Smooth muscle cell (in vitro differentiated cells): ENCODE measurements around the gene KIF26B. TPM values are rescaled to one million over a fixed set of nuclear protein-coding genes. Genes with fewer than 3 reads are reported as not detected.

Experiments
- DNase-seq: peaks from one replicate; lab custom pipeline; 2025; ENCODE audit not compliant: unreplicated experiment; lab: John Stamatoyannopoulos, UW
- H2AFZ ChIP-seq: fragments of 200-600 bp; sonication (generic); 2 replicates; pipeline ENCODE4 v1.6.0; 2016; ENCODE audit warnings: antibody characterized with exemption, low read depth, mild to moderate bottlenecking
- H3F3A ChIP-seq: fragments of 200-600 bp; sonication (generic); 2 replicates; pipeline ENCODE4 v1.6.0; 2017; ENCODE audit warnings: antibody characterized with exemption, low read depth
- H3K27ac ChIP-seq: fragments of 200-600 bp; sonication (generic); 2 replicates; pipeline ENCODE4 v1.5.1; 2016; ENCODE audit warnings: low read depth, mild to moderate bottlenecking
- H3K27me3 ChIP-seq: fragments of 200-600 bp; sonication (generic); 2 replicates; pipeline ENCODE4 v1.6.1; 2016; ENCODE audit warnings: low read depth, mild to moderate bottlenecking
- H3K36me3 ChIP-seq: fragments of 200-600 bp; sonication (generic); 2 replicates; pipeline ENCODE4 v1.5.1; 2016; ENCODE audit warnings: low read depth
- H3K4me1 ChIP-seq: fragments of 200-600 bp; sonication (generic); 2 replicates; pipeline ENCODE4 v1.5.1; 2016; ENCODE audit warnings: low read depth
- H3K4me2 ChIP-seq: fragments of 200-600 bp; sonication (generic); 2 replicates; pipeline ENCODE4 v1.6.0; 2016; ENCODE audit warnings: mild to moderate bottlenecking
- H3K4me3 ChIP-seq: fragments of 200-600 bp; sonication (generic); 2 replicates; pipeline ENCODE4 v1.5.1; 2016; ENCODE audit warnings: mild to moderate bottlenecking
- H3K79me2 ChIP-seq: fragments of 200-600 bp; sonication (generic); 2 replicates; pipeline ENCODE4 v1.6.0; 2016; ENCODE audit warnings: low read depth, mild to moderate bottlenecking
- H3K9ac ChIP-seq: fragments of 200-600 bp; sonication (generic); 2 replicates; pipeline ENCODE4 v1.6.0; 2016; ENCODE audit warnings: low read depth
- H3K9me3 ChIP-seq: fragments of 200-600 bp; sonication (generic); replicated peaks from 2 replicates; pipeline ENCODE4 v1.5.1; 2016; ENCODE audit warnings: low read depth
- H4K20me1 ChIP-seq: fragments of 200-600 bp; sonication (generic); 2 replicates; pipeline ENCODE4 v1.6.0; 2016; ENCODE audit warnings: low read depth
- CTCF ChIP-seq: fragments of 200-600 bp; sonication (generic); IDR thresholded peaks from 2 replicates; pipeline ENCODE4 v1.5.1; 2017; ENCODE audit warnings: borderline replicate concordance, mild to moderate bottlenecking, antibody characterized with exemption; ENCODE audit not compliant: insufficient read depth, poor library complexity, severe bottlenecking
- WGBS: methylation state at CpG from one replicate; pipeline ENCODE4 v1.1.7; 2016; ENCODE audit warnings: low lambda C conversion rate; 5-methylcytosine and 5-hydroxymethylcytosine counted together
- polyA plus RNA-seq: library from polyadenylated mRNA; unstranded; fragments of >200 nt; fragmentation: Nextera tagmentation; extraction: Ambion mirVana; gene quantifications from 2 replicates; pipeline ENCODE4 v1.2.1, GENCODE V29; 2016
- total RNA-seq: library from RNA; depleted of rRNA; stranded (reverse); fragments of >200 nt; gene quantifications from 2 replicates; pipeline ENCODE4 v1.2.3, GENCODE V29; 2014

The KIF26B gene
- total and polyA plus RNA-seq, 2 experiments from 2014 or later: 24.9 to 43.3 TPM

DNA sequence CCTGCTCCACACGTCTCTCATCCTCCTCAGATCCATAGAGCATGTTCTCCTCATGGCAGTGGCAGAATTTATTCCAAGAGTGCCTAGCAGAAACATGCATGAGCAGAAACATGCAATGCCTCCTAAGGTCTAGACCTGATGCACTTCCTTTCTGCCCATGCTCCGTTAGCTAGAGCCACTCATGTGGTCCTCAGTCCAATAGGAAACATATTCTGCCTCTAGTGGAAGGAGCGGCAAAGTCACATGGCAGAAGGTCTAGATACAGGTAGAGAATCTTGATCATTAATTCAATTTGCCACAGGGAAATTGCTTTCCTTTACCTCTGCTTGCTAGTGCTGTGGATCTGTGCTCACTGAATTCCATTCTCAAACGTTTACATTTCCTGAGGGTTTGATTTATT lies 130.4 kb downstream of the KIF26B start:
- Histone ChIP-seq H3K79me2 (peaks cover 67% of the 10 kb centered on the region), H3K27me3 (no peaks in the 10 kb centered on the region), H3K9ac (no peak overlapping the region), H2AFZ (no peak overlapping the region), H3K36me3 (no peaks in the 10 kb centered on the region), H3K9me3 (no peaks in the 10 kb centered on the region), H3K4me2 (no peak overlapping the region), H3K4me1 (no peaks in the 10 kb centered on the region), H3F3A (peaks cover 12% of the 10 kb centered on the region), H4K20me1 (peaks cover 82% of the 10 kb centered on the region), H3K4me3 (no peak overlapping the region), H3K27ac (no peak overlapping the region)
- WGBS: 92% methylated on average over 4 of the region's 4 CpGs
- no peak for DNase-seq
- no peak for TF ChIP-seq CTCF

- Histone ChIP-seq H3K4me2 (no peak overlapping the region), H3K79me2 (peaks cover 82% of the 10 kb centered on the region), H3F3A (peaks cover 12% of the 10 kb centered on the region), H3K36me3 (no peaks in the 10 kb centered on the region), H3K4me1 (no peaks in the 10 kb centered on the region), H3K9ac (no peak overlapping the region), H3K27me3 (no peaks in the 10 kb centered on the region), H3K9me3 (no peaks in the 10 kb centered on the region), H2AFZ (no peak overlapping the region), H3K4me3 (no peak overlapping the region), H3K27ac (peak overlapping the region; percentile 27), H4K20me1 (peaks cover 100% of the 10 kb centered on the region)
- TF ChIP-seq CTCF: no peak
- WGBS: 77% methylated on average over 1 of the region's 1 CpG
- no peak for DNase-seq
Measured at GRCh38 chr1:245288796-245289195, 134.0 kb downstream of the KIF26B start.

DNA sequence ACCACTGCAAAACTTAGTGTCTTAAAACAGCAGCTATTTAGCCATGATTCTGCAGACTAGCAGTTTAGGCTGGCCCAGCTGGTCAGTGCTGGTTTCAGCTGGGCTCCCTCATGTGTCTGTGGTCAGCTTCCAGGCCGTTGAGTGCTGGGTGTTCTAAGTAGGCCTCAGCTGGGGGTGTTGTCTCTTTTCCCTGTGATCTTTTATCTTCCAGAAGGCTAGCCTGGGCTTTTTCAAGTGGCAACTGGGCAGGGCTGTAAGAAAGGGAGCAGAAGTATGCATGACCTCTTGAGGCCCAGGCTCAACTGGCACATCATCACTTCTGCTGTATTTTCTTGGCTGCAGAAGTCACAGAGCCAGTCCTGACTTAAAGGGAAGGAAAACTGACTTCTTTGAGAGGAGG lies 136.1 kb downstream of the KIF26B start:
- Histone ChIP-seq H3K9ac (no peak overlapping the region), H3F3A (peaks cover 12% of the 10 kb centered on the region), H4K20me1 (peaks cover 100% of the 10 kb centered on the region), H3K79me2 (peaks cover 69% of the 10 kb centered on the region), H3K27me3 (no peaks in the 10 kb centered on the region), H3K36me3 (no peaks in the 10 kb centered on the region), H3K4me3 (no peak overlapping the region), H2AFZ (no peak overlapping the region), H3K4me1 (no peaks in the 10 kb centered on the region), H3K4me2 (peak overlapping the region; percentile 4), H3K27ac (no peak overlapping the region), H3K9me3 (no peaks in the 10 kb centered on the region)
- no peak for TF ChIP-seq CTCF
- 0% methylated on average over 1 of the region's 1 CpG for WGBS
- DNase-seq: no peak

GRCh38 chr1:245291351-245291750 lies 136.6 kb downstream of the KIF26B start:
- WGBS: 68% methylated on average over 4 of the region's 4 CpGs
- no peak overlapping the region for H3K27ac ChIP-seq
- no peaks in the 10 kb centered on the region for H3K27me3 ChIP-seq
- TF ChIP-seq CTCF: no peak
- no peaks in the 10 kb centered on the region for H3K36me3 ChIP-seq
- H2AFZ ChIP-seq: no peak overlapping the region
- H3K4me3 ChIP-seq: no peak overlapping the region
- no peak overlapping the region for H3K4me2 ChIP-seq
- no peaks in the 10 kb centered on the region for H3K9me3 ChIP-seq
- H3K9ac ChIP-seq: no peak overlapping the region
- DNase-seq: no peak
- no peaks in the 10 kb centered on the region for H3K4me1 ChIP-seq
- H4K20me1 ChIP-seq: peaks cover 100% of the 10 kb centered on the region
- peaks cover 12% of the 10 kb centered on the region for H3F3A ChIP-seq
- peaks cover 68% of the 10 kb centered on the region for H3K79me2 ChIP-seq
